GM18505 (cell line): ENCODE results near the gene ZNF705A.
"Not testable (repeated sequence)": the region's sequence is repeated elsewhere in the genome, so short reads cannot be mapped to it uniquely, and the experiment has no call there.

Experiments used
- ATAC-seq: cut with Tn5 transposase; IDR thresholded peaks from one replicate; pipeline ENCODE4 v1.9.1; 2021; ENCODE audit not compliant: unreplicated experiment
- POLR2A ChIP-seq: IDR thresholded peaks from 4 replicates; pipeline ENCODE4 v1.6.1; 2011; ENCODE audit warnings: borderline replicate concordance; ENCODE audit not compliant: insufficient read depth, insufficient read length; ENCODE audit errors: extremely low read depth

ZNF705A gene

DNA sequence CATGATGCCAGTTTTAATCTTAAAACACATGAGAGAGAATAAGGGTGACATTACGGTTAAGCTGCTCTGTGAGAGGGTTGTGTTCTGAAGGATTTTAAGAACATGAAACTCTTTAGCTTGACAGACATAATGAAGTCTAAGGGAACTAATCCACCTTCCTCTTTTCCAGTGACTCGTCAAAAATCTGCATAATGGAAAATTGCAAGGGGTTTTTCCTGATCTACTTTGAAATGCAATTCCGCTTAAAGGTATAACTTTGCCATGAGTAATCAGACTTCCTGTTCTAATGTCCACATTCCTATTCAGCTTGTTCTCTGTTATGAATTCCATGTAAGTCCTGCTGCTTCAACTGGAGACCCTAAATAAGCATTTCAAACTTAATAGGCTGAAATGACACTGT, at the start of gene ZNF705A:
Gene ZNF705A (plus strand): TSS at position 171 of the 400 bp plus-strand sequence. CDS start 15,611 bp downstream, outside the sequence.
- ATAC-seq = no peak
- no peak for TF ChIP-seq POLR2A

DNA sequence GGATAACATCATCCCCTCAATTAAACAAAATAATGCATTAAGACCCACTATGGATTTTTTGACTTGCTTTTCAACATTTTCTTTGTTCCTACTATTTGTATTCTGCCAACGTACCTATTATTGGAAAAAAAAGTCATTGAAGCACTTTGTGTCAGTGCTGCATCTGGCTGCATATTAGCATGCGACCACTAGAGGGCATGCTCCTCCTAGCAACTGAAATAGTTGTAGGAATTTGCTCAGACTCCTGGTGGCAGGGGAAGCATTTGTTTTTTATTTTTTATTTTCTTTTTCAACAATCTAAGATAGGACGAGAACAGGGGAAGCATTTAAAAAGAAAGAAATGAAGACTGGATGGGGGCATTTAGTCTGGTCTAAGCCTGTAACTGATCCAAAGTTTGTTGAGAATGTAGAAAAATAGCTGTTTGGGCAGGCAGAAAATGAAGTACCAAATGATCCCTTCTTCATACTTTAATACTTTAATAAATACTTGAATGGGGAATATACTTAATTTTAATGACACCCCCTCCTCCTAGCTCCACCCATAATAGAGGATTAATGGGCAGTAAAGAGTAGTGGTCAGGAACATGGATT, 47.9 kb upstream of the ZNF705A start:
- no peak for TF ChIP-seq POLR2A
- no peak for ATAC-seq

DNA sequence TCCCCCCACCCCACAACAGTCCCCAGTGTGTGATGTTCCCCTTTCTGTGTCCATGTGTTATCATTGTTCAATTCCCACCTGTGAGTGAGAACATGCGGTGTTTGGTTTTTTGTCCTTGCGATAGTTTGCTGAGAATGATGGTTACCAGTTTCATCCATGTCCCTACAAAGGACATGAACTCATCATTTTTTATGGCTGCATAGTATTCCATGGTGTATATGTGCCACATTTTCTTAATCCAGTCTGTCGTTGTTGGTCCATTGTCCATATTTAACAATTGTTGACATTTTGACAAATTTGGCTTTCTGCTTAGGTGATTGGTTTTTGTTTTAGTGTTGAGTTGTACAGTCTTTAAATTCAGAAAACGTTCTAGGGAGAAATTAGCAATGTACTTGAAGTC, 43.7 kb upstream of the ZNF705A start:
- ATAC-seq = not testable (repeated sequence)

DNA sequence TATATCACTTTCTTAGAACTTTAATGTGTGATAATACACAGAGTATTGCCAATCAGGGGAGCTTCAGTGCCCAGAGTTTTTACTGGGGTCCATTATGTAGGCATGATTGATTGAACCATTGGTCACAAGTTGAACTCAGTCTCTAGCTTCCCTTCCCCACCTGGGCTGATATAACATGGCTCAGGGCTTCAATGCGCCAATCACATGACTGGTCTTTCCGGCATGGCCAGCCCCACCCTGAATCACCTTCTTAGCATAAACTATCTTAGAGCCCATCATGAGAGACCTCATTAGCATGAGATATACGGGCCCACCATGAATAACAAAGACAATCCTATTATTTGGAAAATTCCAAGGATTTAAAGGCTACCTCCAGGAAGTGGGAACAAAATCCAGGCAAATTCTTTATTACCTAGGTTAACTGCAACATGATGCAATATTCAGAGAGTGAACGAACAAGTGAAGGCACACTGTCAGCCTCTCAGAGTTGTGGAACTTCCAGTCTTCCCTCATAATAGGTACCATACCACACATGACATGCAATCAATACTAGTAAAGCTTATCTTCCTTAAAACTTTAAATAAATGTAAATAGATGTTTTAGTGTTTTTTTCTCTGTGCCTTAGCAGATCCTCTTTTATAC, 36.6 kb upstream of the ZNF705A start:
- ATAC-seq = no peak
- no peak for TF ChIP-seq POLR2A

DNA sequence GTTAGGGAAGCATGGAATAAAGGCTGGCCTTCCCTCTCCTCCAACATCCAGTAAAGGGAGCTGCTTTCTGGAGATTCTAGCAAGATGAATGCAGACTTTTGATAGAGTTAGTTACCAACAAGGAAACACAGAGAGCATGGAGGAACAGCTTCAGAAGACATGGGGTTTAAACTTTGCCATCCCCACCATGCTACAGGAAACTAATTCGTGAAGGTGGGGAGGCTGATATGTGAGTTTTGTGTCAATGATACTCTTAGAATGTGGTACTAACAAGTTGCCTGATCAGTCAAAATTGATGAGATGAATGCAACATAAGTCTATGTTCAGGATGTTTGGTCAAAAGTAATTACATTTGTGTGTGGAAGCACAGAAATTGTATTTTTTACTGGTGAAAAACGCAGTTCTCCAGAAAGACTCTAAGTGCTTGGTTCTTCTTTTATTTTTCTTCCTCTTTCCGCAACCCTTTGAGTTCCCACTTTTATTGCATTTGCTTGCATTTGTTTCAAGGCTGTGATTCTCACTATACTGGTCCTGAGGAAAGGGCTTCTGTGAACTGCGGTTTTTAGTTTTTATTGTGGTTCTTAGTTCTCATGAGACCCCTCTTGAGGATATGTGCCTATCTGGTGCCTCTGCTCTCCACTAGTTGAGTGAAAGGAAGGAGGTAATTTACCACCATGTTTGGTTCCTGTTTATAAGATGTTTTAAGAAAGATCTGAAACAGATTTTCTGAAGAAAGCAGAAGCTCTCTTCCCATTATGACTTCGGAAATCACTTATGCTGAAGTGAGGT, 33.5 kb upstream of the ZNF705A start, which contains the start of gene CLEC4A:
Gene CLEC4A (plus strand): TSS at position 494 of the 789 bp plus-strand sequence. CDS start 262 bp downstream, at position 756.
- no peak for TF ChIP-seq POLR2A
- no peak for ATAC-seq

DNA sequence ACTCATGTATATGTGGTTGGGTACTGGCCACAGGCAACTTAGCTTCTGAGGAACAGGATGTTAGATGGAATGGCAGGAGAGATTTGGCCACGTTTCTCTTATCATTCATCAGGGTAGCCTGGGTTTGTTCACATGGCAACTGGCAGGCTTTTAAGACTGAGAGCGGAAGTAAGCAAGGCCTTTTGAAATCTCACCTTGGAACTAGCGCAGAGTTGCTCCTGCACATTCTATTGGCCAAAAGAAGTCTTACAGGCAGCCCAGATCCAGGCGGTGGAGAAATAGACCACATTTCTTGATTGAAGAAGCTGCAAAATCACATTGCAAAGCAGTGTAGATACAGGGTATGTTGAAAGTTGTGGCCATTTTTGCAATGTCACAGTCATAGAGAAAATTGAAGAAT, 29.7 kb upstream of the ZNF705A start:
- TF ChIP-seq POLR2A = no peak
- ATAC-seq = no peak

DNA sequence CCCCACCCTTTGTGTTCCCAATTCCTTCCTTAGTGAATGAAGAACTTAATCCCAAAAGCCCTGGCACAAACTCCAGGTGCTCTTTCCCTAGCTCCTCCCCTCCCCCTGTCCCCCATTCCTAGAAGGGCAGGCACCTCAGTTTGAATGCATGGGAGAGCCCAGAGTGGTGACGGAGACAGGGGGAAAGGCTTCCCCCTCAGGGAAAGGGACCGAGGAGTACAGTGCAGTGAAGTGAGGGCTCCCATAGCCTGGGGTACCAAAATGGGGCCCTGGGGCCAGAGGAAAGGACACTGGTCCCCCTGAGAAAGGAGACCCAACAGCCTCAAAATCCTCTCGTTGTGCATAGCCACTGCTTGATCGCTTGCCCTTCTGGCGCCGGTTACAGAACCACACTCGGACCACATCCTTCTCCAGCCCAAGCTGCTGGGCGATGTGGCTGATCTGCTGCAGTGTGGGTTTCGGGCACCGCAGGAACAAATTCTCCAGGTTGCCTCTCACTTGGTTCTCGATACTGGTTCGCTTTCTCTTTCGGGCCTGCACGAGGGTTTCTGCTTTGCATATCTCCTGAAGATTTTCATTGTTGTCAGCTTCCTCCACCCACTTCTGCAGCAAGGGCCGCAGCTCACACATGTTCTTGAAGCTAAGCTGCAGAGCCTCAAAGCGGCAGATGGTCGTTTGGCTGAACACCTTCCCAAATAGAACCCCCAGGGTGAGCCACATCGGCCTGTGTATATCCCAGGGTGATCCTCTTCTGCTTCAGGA, 23.0 kb upstream of the ZNF705A start:
- not testable (repeated sequence) for ATAC-seq

DNA sequence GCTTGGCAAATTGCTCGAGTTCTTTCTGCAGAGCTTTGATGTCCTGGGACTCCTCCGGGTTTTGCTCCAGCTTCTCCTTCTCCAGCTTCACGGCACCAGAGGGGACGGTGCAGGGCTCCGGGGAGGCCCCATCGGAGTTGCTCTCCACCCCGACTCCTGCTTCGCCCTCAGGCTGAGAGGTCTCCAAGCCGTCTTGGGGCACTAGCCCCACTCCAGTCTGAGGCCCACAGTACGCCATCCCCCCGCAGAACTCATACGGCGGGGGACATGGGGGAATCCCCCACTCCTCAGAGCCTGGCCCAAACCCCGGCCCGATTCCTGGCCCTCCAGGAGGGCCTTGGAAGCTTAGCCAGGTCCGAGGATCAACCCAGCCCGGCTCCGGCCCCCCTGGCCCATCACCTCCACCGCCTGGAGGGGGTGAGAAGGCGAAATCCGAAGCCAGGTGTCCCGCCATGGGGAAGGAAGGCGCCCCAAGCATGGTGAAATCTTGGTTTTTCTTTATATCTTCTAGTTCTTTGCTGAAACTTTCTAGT, 22.4 kb upstream of the ZNF705A start:
- not testable (repeated sequence) for ATAC-seq

DNA sequence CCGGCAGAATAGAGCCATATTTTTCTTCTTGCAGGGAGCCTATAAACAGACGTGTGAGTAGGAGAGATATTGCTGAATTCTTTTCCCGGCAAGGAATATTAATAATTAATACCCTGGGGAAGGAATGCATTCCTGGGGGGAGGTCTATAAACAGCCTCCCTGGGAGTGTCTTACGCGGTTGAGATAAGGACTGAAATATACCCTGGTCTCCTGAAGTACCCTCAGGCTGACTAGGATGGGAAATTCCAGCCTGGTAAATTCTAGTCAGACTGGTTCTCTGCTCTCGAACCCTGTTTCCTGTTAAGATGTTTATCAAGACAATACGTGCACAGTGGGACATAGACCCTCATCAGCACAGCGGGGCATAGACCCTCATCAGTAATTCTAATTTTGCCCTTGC, 15.2 kb upstream of the ZNF705A start:
- not testable (repeated sequence) for ATAC-seq

DNA sequence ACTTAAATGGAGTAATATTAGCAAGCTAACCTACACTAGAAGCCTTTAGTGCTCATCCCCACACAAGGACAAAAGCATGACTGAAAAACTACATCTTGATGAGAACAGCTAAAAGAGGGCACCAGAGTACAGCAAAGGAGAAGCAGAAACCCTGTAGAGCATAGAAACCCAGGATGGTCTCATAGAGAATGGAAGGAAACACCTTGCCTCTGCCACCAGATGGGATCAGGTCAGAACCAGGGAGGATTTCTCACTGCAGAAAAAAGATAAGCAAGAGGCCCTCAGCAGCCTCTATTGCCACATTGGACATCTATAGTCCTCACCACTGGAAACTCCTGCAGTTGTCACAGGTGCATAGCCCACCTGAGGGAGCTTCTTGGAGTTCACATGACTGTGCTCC, 13.6 kb upstream of the ZNF705A start:
- ATAC-seq = no peak
- TF ChIP-seq POLR2A = no peak

DNA sequence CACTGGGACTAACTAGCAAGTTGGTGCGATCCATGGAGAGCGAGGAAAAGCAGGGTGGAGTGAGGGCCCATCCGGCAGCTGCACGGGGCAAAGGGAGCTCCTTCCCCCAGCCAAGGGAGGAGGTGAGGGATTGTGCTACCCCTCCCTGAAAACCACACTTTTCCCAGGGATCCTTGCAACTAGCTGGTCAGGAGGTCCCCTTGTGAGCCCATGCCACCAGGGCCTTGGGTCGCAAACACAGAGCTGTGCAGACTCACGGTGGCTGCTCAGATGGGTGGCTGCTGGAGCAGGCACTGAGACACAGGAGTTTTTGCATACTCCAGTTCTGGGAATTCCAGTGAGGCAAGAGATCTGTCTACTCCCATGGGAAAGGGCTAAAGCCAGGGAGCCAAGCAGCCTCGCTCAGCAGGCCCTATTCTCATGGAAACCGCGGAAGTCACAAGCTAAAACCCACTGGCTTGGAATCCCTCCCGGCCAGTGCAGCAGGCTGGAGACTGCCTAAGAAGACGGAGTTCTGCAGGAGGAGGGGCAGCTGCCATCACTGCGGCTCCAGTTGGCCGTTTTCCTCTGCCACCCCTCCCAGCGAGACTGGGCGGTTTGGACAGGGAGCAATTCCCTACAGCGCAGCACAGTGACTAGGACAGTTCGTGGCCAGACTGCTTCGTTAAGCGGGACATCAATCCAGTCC, 10.9 kb upstream of the ZNF705A start:
- ATAC-seq = no peak
- TF ChIP-seq POLR2A = no peak

DNA sequence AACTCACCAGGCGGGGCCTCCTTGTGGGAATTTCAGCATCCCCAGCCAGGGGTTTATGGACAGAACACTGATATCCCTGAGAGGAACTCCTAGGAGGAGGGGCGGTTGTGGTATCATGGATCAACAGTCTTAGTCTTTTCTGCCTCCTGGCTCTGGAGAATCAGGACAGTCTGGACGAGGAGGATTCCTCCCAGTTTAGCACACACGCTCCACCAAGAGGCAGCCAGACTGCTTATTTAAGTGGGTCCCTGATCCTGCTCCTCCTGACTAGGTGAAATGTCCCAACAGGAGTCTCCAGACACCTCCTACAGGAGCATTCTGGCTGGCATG, 10.4 kb upstream of the ZNF705A start:
- no peak for ATAC-seq

DNA sequence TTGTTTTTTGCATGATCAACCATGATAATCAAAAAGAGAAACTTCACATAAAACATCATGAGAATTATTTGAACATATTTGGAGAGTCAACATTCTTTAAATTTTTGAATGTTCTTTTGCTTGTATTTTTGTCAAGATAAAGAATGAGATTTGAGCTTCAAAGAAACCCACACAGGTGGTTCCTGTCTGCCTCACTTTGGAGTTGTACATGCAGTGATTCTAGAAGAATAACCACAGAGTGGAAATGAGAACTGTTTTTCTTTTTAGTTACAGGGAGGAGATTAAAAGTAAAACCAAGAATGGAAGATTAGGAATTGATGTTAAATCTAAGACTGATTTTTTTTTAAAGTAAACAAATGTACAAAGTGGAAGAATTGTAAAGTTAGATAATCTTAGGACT, 2.3 kb upstream of the ZNF705A start:
- no peak for ATAC-seq
- no peak for TF ChIP-seq POLR2A

More for the DNA sequence above, 10.4 kb upstream of the ZNF705A start:
- TF ChIP-seq POLR2A = no peak
